GM23248 (cell line): ENCODE results near the gene CEP78. TPM values are rescaled to one million over a fixed set of nuclear protein-coding genes. Genes with fewer than 3 reads are reported as not detected.

ENCODE experiments used
- DNase-seq: peaks from one replicate; pipeline ENCODE4 v3.0.0-alpha.2; 2015
- H2AFZ ChIP-seq: fragments of 200-600 bp; sonication (generic); 2 replicates; pipeline ENCODE4 v1.6.1; 2016; ENCODE audit warnings: antibody characterized with exemption
- H3F3A ChIP-seq: fragments of 200-600 bp; sonication (generic); 2 replicates; pipeline ENCODE4 v1.6.1; 2016; ENCODE audit warnings: mild to moderate bottlenecking, antibody characterized with exemption, mixed run types; ENCODE audit not compliant: insufficient read depth
- H3K27ac ChIP-seq: fragments of 200-600 bp; sonication (generic); 2 replicates; pipeline ENCODE4 v1.5.1; 2016; ENCODE audit warnings: mild to moderate bottlenecking
- H3K27me3 ChIP-seq: fragments of 200-600 bp; sonication (generic); replicated peaks from 2 replicates; pipeline ENCODE4 v1.6.1; 2016; ENCODE audit warnings: mild to moderate bottlenecking; ENCODE audit not compliant: insufficient read depth
- H3K36me3 ChIP-seq: fragments of 200-600 bp; sonication (generic); 2 replicates; pipeline ENCODE4 v1.6.1; 2016; ENCODE audit warnings: low read depth, mild to moderate bottlenecking
- H3K4me1 ChIP-seq: fragments of 200-600 bp; sonication (generic); 2 replicates; pipeline ENCODE4 v1.6.1; 2016; ENCODE audit warnings: mild to moderate bottlenecking; ENCODE audit not compliant: insufficient read depth
- H3K4me2 ChIP-seq: fragments of 200-600 bp; sonication (generic); one replicate; pipeline ENCODE4 v1.6.1; 2016; ENCODE audit warnings: mild to moderate bottlenecking; ENCODE audit not compliant: unreplicated experiment
- H3K4me3 ChIP-seq: fragments of 200-600 bp; sonication (generic); 2 replicates; pipeline ENCODE4 v1.5.1; 2016; ENCODE audit warnings: mild to moderate bottlenecking
- H3K79me2 ChIP-seq: fragments of 200-600 bp; sonication (generic); 2 replicates; pipeline ENCODE4 v1.6.1; 2016; ENCODE audit warnings: mild to moderate bottlenecking; ENCODE audit not compliant: insufficient read depth
- H3K9ac ChIP-seq: fragments of 200-600 bp; sonication (generic); 2 replicates; pipeline ENCODE4 v1.6.1; 2016; ENCODE audit warnings: mild to moderate bottlenecking
- H3K9me2 ChIP-seq: fragments of 200-600 bp; sonication (generic); 2 replicates; pipeline ENCODE4 v1.6.1; 2016; ENCODE audit warnings: mixed run types, mild to moderate bottlenecking, moderate library complexity; ENCODE audit not compliant: insufficient read depth
- H3K9me3 ChIP-seq: fragments of 200-600 bp; sonication (generic); one replicate; pipeline ENCODE4 v1.6.1; 2017; ENCODE audit warnings: low read depth
- H4K20me1 ChIP-seq: fragments of 200-600 bp; sonication (generic); 2 replicates; pipeline ENCODE4 v1.6.0; 2016; ENCODE audit not compliant: insufficient read depth
- EZH2 ChIP-seq: fragments of 200-600 bp; sonication (generic); IDR thresholded peaks from 2 replicates; pipeline ENCODE4 v1.6.1; 2018; ENCODE audit warnings: antibody characterized with exemption, mild to moderate bottlenecking; ENCODE audit not compliant: insufficient read depth, poor library complexity, severe bottlenecking
- EZH2phosphoT487 ChIP-seq: fragments of 200-600 bp; sonication (generic); IDR thresholded peaks from 2 replicates; pipeline ENCODE4 v1.6.1; 2018; ENCODE audit warnings: antibody characterized with exemption, moderate library complexity, mild to moderate bottlenecking, low read depth; ENCODE audit not compliant: insufficient read depth
- WGBS, 2 experiments: methylation state at CpG; one replicate each; pipeline ENCODE4 v1.1.6; 2015 to 2017; ENCODE audit warnings: low lambda C conversion rate in 2 of 2, low coverage in 1 of 2; ENCODE audit errors: missing lambda C conversion rate in 2 of 2; 5-methylcytosine and 5-hydroxymethylcytosine counted together
- in situ Hi-C: fragments of 300-500 bp; cut with MboI; formaldehyde crosslinking; loops from 2 replicates; pipeline ENCODE4 v1.15.0; 2020
- polyA plus RNA-seq: library from polyadenylated mRNA; unstranded; fragments of >200 nt; fragmentation: Nextera tagmentation; extraction: Ambion mirVana; gene quantifications from 2 replicates; pipeline ENCODE4 v1.2.1, GENCODE V29; 2016
- total RNA-seq: library from RNA; depleted of rRNA; stranded (reverse); fragments of >200 nt; shearing (Covaris generic); gene quantifications from 2 replicates; pipeline ENCODE4 v1.2.3, GENCODE V29; 2014

Gene CEP78
- total and polyA plus RNA-seq, 2 experiments from 2014 or later, result 9.1 to 13.8 TPM

- Histone ChIP-seq H3K36me3 (no peaks in the 10 kb centered on the region), H2AFZ (no peak overlapping the region), H3K9me2 (no peaks in the 10 kb centered on the region), H3K4me2 (no peak overlapping the region), H3K27ac (no peak overlapping the region), H3F3A (no peaks in the 10 kb centered on the region), H3K4me3 (no peak overlapping the region), H4K20me1 (no peaks in the 10 kb centered on the region), H3K4me1 (no peaks in the 10 kb centered on the region), H3K27me3 (no peaks in the 10 kb centered on the region), H3K9ac (no peak overlapping the region), H3K9me3 (no peaks in the 10 kb centered on the region), H3K79me2 (no peaks in the 10 kb centered on the region)
- in situ Hi-C loops, result no loop called here
- no peak for TF ChIP-seq EZH2
- TF ChIP-seq EZH2phosphoT487, result no peak
- DNase-seq, result no peak
- 100% methylated on average over 1 of the region's 1 CpG for WGBS, 2 experiments
Observed at GRCh38 chr9:78243130-78243529, 7.3 kb downstream of the CEP78 start.

DNA sequence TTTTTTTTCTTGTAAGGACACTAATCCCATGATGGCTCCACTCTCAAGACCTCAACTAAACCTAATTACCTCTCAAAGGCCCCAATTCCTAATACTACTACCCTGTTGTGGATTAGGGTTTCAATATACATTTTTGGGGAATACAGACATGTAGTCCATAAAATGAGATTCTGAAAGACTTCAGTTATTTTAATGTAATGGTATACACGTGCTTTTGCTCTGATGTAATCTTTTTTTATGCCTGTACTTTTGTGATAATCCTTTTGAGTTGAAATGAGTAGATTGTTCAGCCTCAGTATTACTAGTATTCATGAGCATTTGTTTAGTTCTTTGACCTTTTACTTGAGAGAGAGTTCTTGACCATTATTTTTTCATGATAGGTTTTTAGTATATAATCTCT is 9.5 kb downstream of the CEP78 start:
- no peaks in the 10 kb centered on the region for H3K27me3 ChIP-seq
- no peaks in the 10 kb centered on the region for H3K79me2 ChIP-seq
- H3K9me2 ChIP-seq, result no peaks in the 10 kb centered on the region
- H2AFZ ChIP-seq, result no peak overlapping the region
- in situ Hi-C loops, result no loop called here
- no peak for DNase-seq
- no peak overlapping the region for H3K9ac ChIP-seq
- 0 out of 2 replicates have a peak, but pooled peaks cover 8% of the 10 kb centered on the region for H3K36me3 ChIP-seq
- H3K27ac ChIP-seq, result no peak overlapping the region
- H3K4me2 ChIP-seq, result no peak overlapping the region
- no peaks in the 10 kb centered on the region for H3K9me3 ChIP-seq
- no peaks in the 10 kb centered on the region for H3F3A ChIP-seq
- TF ChIP-seq EZH2phosphoT487, result no peak
- TF ChIP-seq EZH2, result no peak
- H3K4me1 ChIP-seq, result no peaks in the 10 kb centered on the region
- no peak overlapping the region for H3K4me3 ChIP-seq
- no peaks in the 10 kb centered on the region for H4K20me1 ChIP-seq
- 93 to 100% methylated on average over 1 of the region's 1 CpG for WGBS, 2 experiments

- in situ Hi-C loops, result no loop called here
- Histone ChIP-seq H4K20me1 (no peaks in the 10 kb centered on the region), H3K36me3 (0 out of 2 replicates have a peak, but pooled peaks cover 8% of the 10 kb centered on the region), H3K79me2 (no peaks in the 10 kb centered on the region), H3K4me1 (no peaks in the 10 kb centered on the region), H3K9ac (no peak overlapping the region), H3K27me3 (no peaks in the 10 kb centered on the region), H3K4me3 (no peak overlapping the region), H3K27ac (no peak overlapping the region), H3K4me2 (no peak overlapping the region), H2AFZ (no peak overlapping the region), H3K9me2 (no peaks in the 10 kb centered on the region), H3K9me3 (no peaks in the 10 kb centered on the region), H3F3A (no peaks in the 10 kb centered on the region)
- DNase-seq, result no peak
- TF ChIP-seq EZH2, result no peak
- no peak for TF ChIP-seq EZH2phosphoT487
- WGBS, 2 experiments, result 93 to 100% methylated on average over 1 of the region's 1 CpG
Observed at GRCh38 chr9:78248635-78249034, 12.8 kb downstream of the CEP78 start.

DNA sequence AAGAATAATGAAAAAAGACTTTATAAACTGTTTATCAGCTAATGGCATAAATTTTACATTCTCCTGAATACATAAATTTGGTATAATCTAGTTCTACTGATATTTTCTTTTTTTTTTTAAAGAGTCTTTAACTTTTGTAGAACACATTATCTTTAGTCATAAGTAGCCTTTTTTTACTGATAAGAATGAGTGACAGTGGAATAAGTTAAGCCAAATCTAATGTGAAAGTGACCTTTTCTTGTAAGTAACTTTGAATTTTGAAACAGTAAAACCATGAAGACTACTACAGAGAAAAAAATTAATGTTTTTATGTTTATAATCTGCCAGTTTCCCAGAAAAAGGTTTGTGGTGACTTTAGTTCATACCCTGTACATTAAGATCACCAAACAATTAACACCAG is 13.7 kb downstream of the CEP78 start:
- H3K9me3 ChIP-seq, result no peaks in the 10 kb centered on the region
- H3K9me2 ChIP-seq, result no peaks in the 10 kb centered on the region
- H3K4me3 ChIP-seq, result no peak overlapping the region
- DNase-seq, result no peak
- H4K20me1 ChIP-seq, result no peaks in the 10 kb centered on the region
- no peak overlapping the region for H2AFZ ChIP-seq
- H3K27ac ChIP-seq, result no peak overlapping the region
- H3K27me3 ChIP-seq, result no peaks in the 10 kb centered on the region
- H3K79me2 ChIP-seq, result no peaks in the 10 kb centered on the region
- H3K4me1 ChIP-seq, result no peaks in the 10 kb centered on the region
- no peaks in the 10 kb centered on the region for H3F3A ChIP-seq
- in situ Hi-C loops, result no loop called here
- TF ChIP-seq EZH2phosphoT487 (no peak), EZH2 (no peak)
- no peak overlapping the region for H3K9ac ChIP-seq
- H3K4me2 ChIP-seq, result no peak overlapping the region
- 0 out of 2 replicates have a peak, but pooled peaks cover 9% of the 10 kb centered on the region for H3K36me3 ChIP-seq

DNA sequence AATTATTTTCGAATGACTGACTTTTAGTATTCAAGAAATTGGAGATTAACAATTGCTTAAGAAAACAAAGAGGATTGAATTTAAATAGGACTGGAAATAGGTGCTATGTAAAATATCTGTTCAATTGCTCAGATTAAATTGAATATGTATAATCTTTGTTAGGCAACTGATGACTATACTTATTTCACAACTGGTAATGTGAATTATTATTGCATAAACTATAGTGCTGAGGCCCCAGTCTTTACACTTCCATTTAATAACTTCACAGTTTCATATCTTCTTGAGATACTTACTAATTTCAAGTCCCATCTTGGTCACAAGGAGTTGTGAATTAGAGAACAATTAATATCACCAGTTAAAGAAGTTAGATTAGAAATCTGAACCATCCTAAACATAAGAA is 16.7 kb downstream of the CEP78 start:
- Histone ChIP-seq H3K27me3 (no peaks in the 10 kb centered on the region), H3K9me2 (no peaks in the 10 kb centered on the region), H3K4me1 (no peaks in the 10 kb centered on the region), H3F3A (no peaks in the 10 kb centered on the region), H3K36me3 (peaks cover 17% of the 10 kb centered on the region; the same call in 1 of the 2 replicates), H3K4me2 (no peak overlapping the region), H3K9me3 (no peaks in the 10 kb centered on the region), H2AFZ (no peak overlapping the region), H3K79me2 (no peaks in the 10 kb centered on the region), H3K9ac (no peak overlapping the region), H3K4me3 (no peak overlapping the region), H4K20me1 (no peaks in the 10 kb centered on the region), H3K27ac (no peak overlapping the region)
- whole genome bisulfite sequencing, 2 experiments, result 93 to 97% methylated on average over 1 of the region's 1 CpG
- TF ChIP-seq EZH2 (no peak), EZH2phosphoT487 (no peak)
- DNase-seq, result no peak
- in situ Hi-C loops, result no loop called here
